Trophoblast cell (in vitro differentiated cells and primary cell): ENCODE results near the gene FRMD7.

Source experiments
- DNase-seq, 2 donors: peaks; one replicate each; pipeline ENCODE4 v3.0.0-alpha.2; 2016
- H2AFZ ChIP-seq: 2 replicates; pipeline ENCODE4 v1.6.1; 2013; ENCODE audit warnings: low read length, moderate library complexity, mild to moderate bottlenecking; ENCODE audit not compliant: insufficient read depth, poor library complexity
- H2AK5ac ChIP-seq: 2 replicates; pipeline ENCODE4 v1.6.1; 2013; ENCODE audit warnings: mild to moderate bottlenecking, low read length
- H2BK120ac ChIP-seq: 2 replicates; pipeline ENCODE4 v1.6.1; 2013; ENCODE audit warnings: low read length, mild to moderate bottlenecking, moderate library complexity; ENCODE audit not compliant: insufficient read depth, poor library complexity
- H2BK12ac ChIP-seq: 2 replicates; pipeline ENCODE4 v1.6.1; 2013; ENCODE audit warnings: mild to moderate bottlenecking, low read length, moderate library complexity
- H2BK5ac ChIP-seq: 2 replicates; pipeline ENCODE4 v1.6.1; 2013; ENCODE audit warnings: low read length, low read depth, moderate library complexity, mild to moderate bottlenecking; ENCODE audit not compliant: poor library complexity
- H3K14ac ChIP-seq: 2 replicates; pipeline ENCODE4 v1.6.1; 2013; ENCODE audit warnings: mild to moderate bottlenecking, low read length
- H3K18ac ChIP-seq: 2 replicates; pipeline ENCODE4 v1.6.1; 2013; ENCODE audit warnings: mild to moderate bottlenecking, low read length
- H3K23ac ChIP-seq: 2 replicates; pipeline ENCODE4 v1.6.1; 2013; ENCODE audit warnings: low read length
- H3K27ac ChIP-seq: 2 replicates; pipeline ENCODE4 v1.5.1; 2013; ENCODE audit warnings: low read depth, mild to moderate bottlenecking, inconsistent platforms, low read length, moderate library complexity
- H3K27me3 ChIP-seq: 2 replicates; pipeline ENCODE4 v1.6.1; 2013; ENCODE audit warnings: inconsistent platforms, mild to moderate bottlenecking, low read length, moderate library complexity; ENCODE audit not compliant: insufficient read depth
- H3K36me3 ChIP-seq, 2 experiments: 1 replicate in 1 of 2; 2 replicates in 1 of 2; pipeline ENCODE4 v1.6.1; 2013; ENCODE audit warnings: low read length in 2 of 2, mild to moderate bottlenecking in 2 of 2, moderate library complexity in 1 of 2; ENCODE audit not compliant: insufficient read depth in 2 of 2, control insufficient read depth in 1 of 2
- H3K4ac ChIP-seq: 2 replicates; pipeline ENCODE4 v1.6.1; 2013; ENCODE audit warnings: low read depth, mild to moderate bottlenecking, low read length, moderate library complexity
- H3K4me1 ChIP-seq, 2 experiments: 1 replicate in 1 of 2; 2 replicates in 1 of 2; pipeline ENCODE4 v1.6.1; 2013; ENCODE audit warnings: low read length in 2 of 2, mild to moderate bottlenecking in 2 of 2, moderate library complexity in 1 of 2; ENCODE audit not compliant: insufficient read depth in 2 of 2, control insufficient read depth in 1 of 2
- H3K4me2 ChIP-seq: 2 replicates; pipeline ENCODE4 v1.6.1; 2013; ENCODE audit warnings: inconsistent platforms, mild to moderate bottlenecking, low read length, moderate library complexity
- H3K4me3 ChIP-seq: 2 replicates; pipeline ENCODE4 v1.5.1; 2013; ENCODE audit warnings: mild to moderate bottlenecking, low read depth, low read length, inconsistent platforms
- H3K79me1 ChIP-seq: one replicate; pipeline ENCODE4 v1.6.1; 2013; ENCODE audit warnings: low read length
- H3K79me2 ChIP-seq: 2 replicates; pipeline ENCODE4 v1.6.1; 2013; ENCODE audit warnings: low read length, mild to moderate bottlenecking; ENCODE audit not compliant: control insufficient read depth, insufficient read depth, poor library complexity
- H3K9ac ChIP-seq: 2 replicates; pipeline ENCODE4 v1.6.1; 2013; ENCODE audit warnings: mild to moderate bottlenecking, low read length
- H3K9me3 ChIP-seq: 2 replicates; pipeline ENCODE4 v1.6.1; 2013; ENCODE audit warnings: low read depth, mild to moderate bottlenecking, control low read depth, inconsistent platforms, low read length; ENCODE audit not compliant: insufficient read depth
- H4K12ac ChIP-seq: 2 replicates; pipeline ENCODE4 v1.6.1; 2013; ENCODE audit warnings: low read depth, mild to moderate bottlenecking, low read length, moderate library complexity
- H4K8ac ChIP-seq: 2 replicates; pipeline ENCODE4 v1.6.1; 2013; ENCODE audit warnings: low read depth, mild to moderate bottlenecking, low read length, moderate library complexity
- H4K91ac ChIP-seq: one replicate; pipeline ENCODE4 v1.6.1; 2013; ENCODE audit warnings: low read depth, mild to moderate bottlenecking, low read length, moderate library complexity
- WGBS: extraction: QIAGEN DNeasy Blood & Tissue Kit; methylation state at CpG from one replicate; pipeline ENCODE4 v1.1.7; 2013; ENCODE audit warnings: missing lambda C conversion rate; ENCODE audit not compliant: insufficient read length, insufficient coverage; ENCODE audit errors: extremely low coverage; 5-methylcytosine and 5-hydroxymethylcytosine counted together

The FRMD7 gene

GRCh38 chrX:132119821-132120515 lies 7.9 kb downstream of the FRMD7 start:
- H3K36me3 ChIP-seq = no peaks in the 10 kb centered on the region
- no peak overlapping the region for H3K9ac ChIP-seq
- H3K18ac ChIP-seq = no peak overlapping the region
- H4K91ac ChIP-seq = peak overlapping the region; percentile 90
- H3K27me3 ChIP-seq = no peaks in the 10 kb centered on the region
- H2BK12ac ChIP-seq = peak overlapping the region; percentile 61
- no peaks in the 10 kb centered on the region for H3K9me3 ChIP-seq
- H3K4me1 ChIP-seq = peaks cover 7 to 17% of the 10 kb centered on the region in 2 experiments
- H2AFZ ChIP-seq = no peak overlapping the region
- peak overlapping the region; percentile 12 for H4K12ac ChIP-seq
- H3K27ac ChIP-seq = peak overlapping the region; percentile 91
- no peak overlapping the region for H2AK5ac ChIP-seq
- H3K14ac ChIP-seq = peak overlapping the region; percentile 24
- H3K4me2 ChIP-seq = peak overlapping the region; percentile 51
- no peak overlapping the region for H3K23ac ChIP-seq
- H3K79me1 ChIP-seq = peaks cover 6% of the 10 kb centered on the region
- H2BK120ac ChIP-seq = peak overlapping the region; percentile 52
- H3K4me3 ChIP-seq = no peak overlapping the region
- DNase-seq = peak; percentile 23 to 54
- no peak overlapping the region for H3K4ac ChIP-seq
- peak overlapping the region; percentile 63 for H2BK5ac ChIP-seq
- peak overlapping the region; percentile 43 for H4K8ac ChIP-seq
- no peaks in the 10 kb centered on the region for H3K79me2 ChIP-seq
- WGBS = no CpG with 5 or more reads among the region's 12 CpGs

- Histone ChIP-seq H2BK120ac (no peak overlapping the region), H3K79me1 (peaks cover 6% of the 10 kb centered on the region), H4K91ac (peak overlapping the region; percentile 73), H3K79me2 (no peaks in the 10 kb centered on the region), H3K9me3 (no peaks in the 10 kb centered on the region), H3K4me2 (peak overlapping the region; percentile 51), H3K36me3 (no peaks in the 10 kb centered on the region), H2AK5ac (no peak overlapping the region), H3K4me3 (no peak overlapping the region), H3K9ac (no peak overlapping the region), H3K18ac (no peak overlapping the region), H2BK12ac (no peak overlapping the region), H3K23ac (no peak overlapping the region), H3K27me3 (no peaks in the 10 kb centered on the region), H4K8ac (no peak overlapping the region), H3K27ac (peak overlapping the region; percentile 91), H2AFZ (no peak overlapping the region), H4K12ac (no peak overlapping the region), H3K14ac (no peak overlapping the region), H3K4me1 (peaks cover 7 to 17% of the 10 kb centered on the region in 2 experiments), H3K4ac (no peak overlapping the region), H2BK5ac (peak overlapping the region; percentile 27)
- no CpG with 5 or more reads among the region's 3 CpGs for WGBS
- DNase-seq = peak in 1 of 2 donors; percentile 9
These were observed 8.5 kb downstream of the FRMD7 start for GRCh38 chrX:132119283-132119682.

GRCh38 chrX:132118358-132118757 lies 9.5 kb downstream of the FRMD7 start:
- Histone ChIP-seq H2AK5ac (no peak overlapping the region), H3K4me1 (peaks cover 7 to 17% of the 10 kb centered on the region in 2 experiments), H3K18ac (no peak overlapping the region), H3K79me1 (peaks cover 6% of the 10 kb centered on the region), H3K23ac (no peak overlapping the region), H3K4me3 (no peak overlapping the region), H3K9me3 (no peaks in the 10 kb centered on the region), H3K14ac (no peak overlapping the region), H3K4me2 (no peak overlapping the region), H4K91ac (peak overlapping the region; percentile 56), H3K27ac (peak overlapping the region; percentile 68), H2BK5ac (no peak overlapping the region), H2BK120ac (peak overlapping the region; percentile 31), H4K8ac (no peak overlapping the region), H3K79me2 (no peaks in the 10 kb centered on the region), H2BK12ac (peak overlapping the region; percentile 9), H3K9ac (no peak overlapping the region), H3K4ac (no peak overlapping the region), H3K36me3 (no peaks in the 10 kb centered on the region), H4K12ac (no peak overlapping the region), H2AFZ (no peak overlapping the region), H3K27me3 (no peaks in the 10 kb centered on the region)
- no CpG with 5 or more reads among the region's 4 CpGs for WGBS
- no peak for DNase-seq

DNA sequence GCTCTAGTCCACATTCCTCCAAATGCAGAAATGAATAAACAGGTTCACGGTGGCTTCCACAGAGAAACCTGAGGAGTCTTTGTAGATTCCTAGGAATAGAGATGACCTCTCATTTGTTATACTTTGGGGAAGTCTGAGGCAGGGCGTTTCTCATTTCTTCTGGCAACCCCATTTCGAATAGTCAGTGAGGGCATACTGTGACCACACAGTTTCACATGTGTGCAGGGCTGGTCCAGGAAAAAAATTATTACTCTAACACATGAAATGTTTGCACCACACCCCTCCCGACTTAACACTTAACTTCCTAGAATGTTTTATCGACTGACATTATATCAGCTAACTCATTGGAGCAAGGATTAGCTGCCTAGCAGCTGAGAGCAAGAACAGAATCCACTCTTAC lies 12.0 kb downstream of the FRMD7 start:
- Histone ChIP-seq H2BK12ac (no peak overlapping the region), H3K4me1 (peaks cover 6 to 15% of the 10 kb centered on the region in 2 experiments), H3K79me2 (no peaks in the 10 kb centered on the region), H3K27me3 (no peaks in the 10 kb centered on the region), H3K9ac (no peak overlapping the region), H3K18ac (no peak overlapping the region), H4K8ac (no peak overlapping the region), H3K27ac (no peak overlapping the region), H3K79me1 (peaks cover 4% of the 10 kb centered on the region), H3K9me3 (no peaks in the 10 kb centered on the region), H4K12ac (no peak overlapping the region), H3K4me2 (no peak overlapping the region), H3K4me3 (no peak overlapping the region), H2BK5ac (no peak overlapping the region), H2AFZ (no peak overlapping the region), H3K14ac (no peak overlapping the region), H3K36me3 (no peaks in the 10 kb centered on the region), H3K4ac (no peak overlapping the region), H3K23ac (no peak overlapping the region), H2BK120ac (no peak overlapping the region), H4K91ac (no peak overlapping the region), H2AK5ac (no peak overlapping the region)
- WGBS = no CpG with 5 or more reads among the region's 5 CpGs
- no peak for DNase-seq
